Thoracic aorta (tissue), 2 donors: Measurements from ENCODE around the gene SLIT3. TPM values are rescaled to one million over a fixed set of nuclear protein-coding genes. Genes with fewer than 3 reads are reported as not detected.

Source experiments
- ATAC-seq: fragments of 150-250 bp; one replicate; pipeline ENCODE4 v1.8.0; 2017; ENCODE audit warnings: low read depth; ENCODE audit not compliant: insufficient number of reproducible peaks, low FRiP score
- DNase-seq: peaks from one replicate; pipeline ENCODE4 v3.0.0-alpha.2; 2020; ENCODE audit warnings: low spot score
- H3K27ac ChIP-seq, 2 donors: fragments of 200-600 bp; sonication (generic); 1 replicate in 1 of 2; 2 replicates in 1 of 2; pipeline ENCODE4 v1.5.1; 2016; ENCODE audit warnings: mild to moderate bottlenecking in 2 of 2, moderate library complexity in 2 of 2
- H3K27me3 ChIP-seq: fragments of 200-600 bp; sonication (generic); replicated peaks from 2 replicates; pipeline ENCODE4 v1.6.0; 2016; ENCODE audit warnings: mild to moderate bottlenecking; ENCODE audit not compliant: insufficient read depth
- H3K36me3 ChIP-seq: fragments of 200-600 bp; sonication (generic); one replicate; pipeline ENCODE4 v1.5.1; 2016
- H3K4me1 ChIP-seq, 2 donors: fragments of 200-600 bp; sonication (generic); 1 replicate in 1 of 2; 2 replicates in 1 of 2; pipeline versions ENCODE4 v1.5.1 to v1.6.0; 2016; ENCODE audit warnings: low read depth in 2 of 2, mild to moderate bottlenecking in 1 of 2; ENCODE audit not compliant: control insufficient read depth in 1 of 2
- H3K4me3 ChIP-seq: fragments of 200-600 bp; sonication (generic); 2 replicates; pipeline ENCODE4 v1.5.1; 2016; ENCODE audit warnings: mild to moderate bottlenecking
- H3K9me3 ChIP-seq: fragments of 200-600 bp; sonication (generic); 2 replicates; pipeline ENCODE4 v1.5.1; 2016
- total RNA-seq, 2 donors: library from RNA; depleted of rRNA; stranded (reverse); fragments of >200 nt; gene quantifications; one replicate each; pipeline versions ENCODE4 v1.1.0 to v1.2.3, GENCODE V29; 2016
- TF ChIP-seq, protein P1 (sequence below): fragments of 200-600 bp; sonication (generic); IDR thresholded peaks from one replicate; pipeline ENCODE4 v1.5.1; 2019; ENCODE audit warnings: antibody characterized with exemption

The SLIT3 gene
- total RNA-seq, 2 donors from 2014 or later, result 80.1 to 86.9 TPM

GRCh38 chr5:168890816-168891812 is 409.8 kb downstream of the SLIT3 start:
- Histone ChIP-seq H3K36me3 (no peaks in the 10 kb centered on the region), H3K4me1 (no peaks in the 10 kb centered on the region), H3K4me3 (no peak overlapping the region), H3K27me3 (no peaks in the 10 kb centered on the region), H3K9me3 (no peaks in the 10 kb centered on the region), H3K27ac (no peak overlapping the region)
- DNase-seq (no peak), ATAC-seq (no peak)
- TF ChIP-seq, protein P1, sequence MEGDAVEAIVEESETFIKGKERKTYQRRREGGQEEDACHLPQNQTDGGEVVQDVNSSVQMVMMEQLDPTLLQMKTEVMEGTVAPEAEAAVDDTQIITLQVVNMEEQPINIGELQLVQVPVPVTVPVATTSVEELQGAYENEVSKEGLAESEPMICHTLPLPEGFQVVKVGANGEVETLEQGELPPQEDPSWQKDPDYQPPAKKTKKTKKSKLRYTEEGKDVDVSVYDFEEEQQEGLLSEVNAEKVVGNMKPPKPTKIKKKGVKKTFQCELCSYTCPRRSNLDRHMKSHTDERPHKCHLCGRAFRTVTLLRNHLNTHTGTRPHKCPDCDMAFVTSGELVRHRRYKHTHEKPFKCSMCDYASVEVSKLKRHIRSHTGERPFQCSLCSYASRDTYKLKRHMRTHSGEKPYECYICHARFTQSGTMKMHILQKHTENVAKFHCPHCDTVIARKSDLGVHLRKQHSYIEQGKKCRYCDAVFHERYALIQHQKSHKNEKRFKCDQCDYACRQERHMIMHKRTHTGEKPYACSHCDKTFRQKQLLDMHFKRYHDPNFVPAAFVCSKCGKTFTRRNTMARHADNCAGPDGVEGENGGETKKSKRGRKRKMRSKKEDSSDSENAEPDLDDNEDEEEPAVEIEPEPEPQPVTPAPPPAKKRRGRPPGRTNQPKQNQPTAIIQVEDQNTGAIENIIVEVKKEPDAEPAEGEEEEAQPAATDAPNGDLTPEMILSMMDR, result no peak

GRCh38 chr5:168889039-168889438 is 411.9 kb downstream of the SLIT3 start:
- Histone ChIP-seq H3K4me3 (no peak overlapping the region), H3K27ac (no peak overlapping the region), H3K4me1 (no peaks in the 10 kb centered on the region), H3K36me3 (no peaks in the 10 kb centered on the region), H3K9me3 (no peaks in the 10 kb centered on the region), H3K27me3 (no peaks in the 10 kb centered on the region)
- TF ChIP-seq, protein P1, result no peak
- no peak for DNase-seq
- no peak for ATAC-seq

- Histone ChIP-seq H3K4me1 (no peaks in the 10 kb centered on the region), H3K9me3 (no peaks in the 10 kb centered on the region), H3K27ac (no peak overlapping the region), H3K27me3 (no peaks in the 10 kb centered on the region), H3K36me3 (no peaks in the 10 kb centered on the region), H3K4me3 (no peak overlapping the region)
- TF ChIP-seq, protein P1, result no peak
- no peak for ATAC-seq
- DNase-seq, result no peak
Measured at GRCh38 chr5:168887931-168888330, 413.0 kb downstream of the SLIT3 start.

DNA sequence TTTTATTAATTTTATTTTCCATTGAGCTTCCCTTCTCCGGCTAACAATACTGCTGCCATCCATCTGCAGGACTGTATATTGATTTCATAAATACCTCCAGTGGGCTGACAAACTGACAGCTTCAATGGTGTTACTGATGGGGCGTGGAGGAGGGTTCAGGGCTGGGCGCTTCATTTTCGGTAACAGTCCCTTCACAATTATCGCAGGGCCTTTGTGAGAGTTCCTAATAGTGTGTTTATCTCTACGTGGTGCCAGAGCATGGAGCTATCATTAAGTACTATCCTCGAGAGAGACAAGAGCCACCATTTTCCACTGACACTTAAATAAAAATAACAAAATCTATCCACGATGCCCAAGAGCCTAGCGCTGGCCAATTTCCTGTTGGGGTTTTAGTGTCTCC is 414.8 kb downstream of the SLIT3 start:
- Histone ChIP-seq H3K9me3 (no peaks in the 10 kb centered on the region), H3K36me3 (no peaks in the 10 kb centered on the region), H3K27me3 (no peaks in the 10 kb centered on the region), H3K4me1 (no peaks in the 10 kb centered on the region), H3K4me3 (no peak overlapping the region), H3K27ac (no peak overlapping the region)
- DNase-seq (no peak), ATAC-seq (no peak)
- TF ChIP-seq, protein P1, result no peak

GRCh38 chr5:168885324-168886120 is 415.4 kb downstream of the SLIT3 start:
- TF ChIP-seq, protein P1, result no peak
- Histone ChIP-seq H3K4me3 (no peak overlapping the region), H3K27ac (no peak overlapping the region), H3K4me1 (no peaks in the 10 kb centered on the region), H3K27me3 (no peaks in the 10 kb centered on the region), H3K9me3 (no peaks in the 10 kb centered on the region), H3K36me3 (no peaks in the 10 kb centered on the region)
- no peak for DNase-seq
- ATAC-seq, result no peak
